GM19351 (cell line): ENCODE results near the gene PINLYP.

Source experiments
- ATAC-seq: cut with Tn5 transposase; IDR thresholded peaks from one replicate; pipeline ENCODE4 v1.9.1; 2021; ENCODE audit warnings: mild to moderate bottlenecking, moderate library complexity; ENCODE audit not compliant: unreplicated experiment

Gene PINLYP

GRCh38 chr19:43575156-43575950, at the start of gene PINLYP, which contains the start of gene XRCC1:
Gene PINLYP, plus strand, starts transcription at chr19:43575801. Its CDS starts 1,391 bp downstream, at chr19:43577192.
Gene XRCC1, minus strand, starts transcription at chr19:43575527. Its CDS starts 69 bp downstream, at chr19:43575458.
- ATAC-seq: peak; percentile 99

- ATAC-seq: no peak
These were observed 49.5 kb upstream of the PINLYP start for GRCh38 chr19:43525836-43526771.

GRCh38 chr19:43526884-43527859, 48.4 kb upstream of the PINLYP start, which contains the start of gene ETHE1:
Gene ETHE1, minus strand, starts transcription at chr19:43527201. Its CDS starts 24 bp downstream, at chr19:43527177.
- ATAC-seq: peak; percentile 72

- ATAC-seq: no peak
These were observed 47.6 kb upstream of the PINLYP start for GRCh38 chr19:43527860-43528622.

- ATAC-seq: no peak
These were observed 43.0 kb upstream of the PINLYP start for GRCh38 chr19:43532571-43532961.

GRCh38 chr19:43532962-43533545, 42.5 kb upstream of the PINLYP start, which contains the start of gene ZNF575:
Gene ZNF575, plus strand, starts transcription at chr19:43533188. Its CDS starts 1,235 bp downstream, at chr19:43534423.
- peak; percentile 61 for ATAC-seq

GRCh38 chr19:43533546-43534304, 41.9 kb upstream of the PINLYP start:
- peak; percentile 63 for ATAC-seq

GRCh38 chr19:43534305-43534815, 41.2 kb upstream of the PINLYP start:
- no peak for ATAC-seq

- no peak for ATAC-seq
These were observed 40.5 kb upstream of the PINLYP start for GRCh38 chr19:43534816-43535761.

- ATAC-seq: no peak
These were observed 36.7 kb upstream of the PINLYP start for GRCh38 chr19:43538922-43539321.

- ATAC-seq: no peak
These were observed 35.2 kb upstream of the PINLYP start for GRCh38 chr19:43540381-43540780.

GRCh38 chr19:43541920-43542650, 33.5 kb upstream of the PINLYP start:
- ATAC-seq: no peak

GRCh38 chr19:43544077-43544476, 31.5 kb upstream of the PINLYP start:
- no peak for ATAC-seq

GRCh38 chr19:43545276-43545675, 30.3 kb upstream of the PINLYP start:
- ATAC-seq: no peak

- no peak for ATAC-seq
These were observed 29.6 kb upstream of the PINLYP start for GRCh38 chr19:43545981-43546380.

- no peak for ATAC-seq
These were observed 29.0 kb upstream of the PINLYP start for GRCh38 chr19:43546581-43546980.
